Endothelial cell (in vitro differentiated cells): Measurements from ENCODE around the gene CELF1. TPM values are rescaled to one million over a fixed set of nuclear protein-coding genes. Genes with fewer than 3 reads are reported as not detected.

Source experiments
- DNase-seq: peaks from one replicate; pipeline ENCODE4 v3.0.0; 2021; ENCODE audit warnings: low spot score
- H3K27ac Mint-ChIP-seq: one replicate; pipeline ENCODE4 v1.8.0; 2021; ENCODE audit warnings: mixed read lengths, inconsistent platforms; ENCODE audit not compliant: unreplicated experiment
- H3K27me3 Mint-ChIP-seq: one replicate; pipeline ENCODE4 v1.8.0; 2021; ENCODE audit warnings: mild to moderate bottlenecking, moderate library complexity, mixed read lengths, inconsistent platforms; ENCODE audit not compliant: unreplicated experiment
- H3K36me3 Mint-ChIP-seq: one replicate; pipeline ENCODE4 v1.8.0; 2021; ENCODE audit warnings: mild to moderate bottlenecking, low read depth, mixed read lengths, inconsistent platforms; ENCODE audit not compliant: unreplicated experiment
- H3K4me1 Mint-ChIP-seq: one replicate; pipeline ENCODE4 v1.8.0; 2021; ENCODE audit warnings: mild to moderate bottlenecking, mixed read lengths, inconsistent platforms; ENCODE audit not compliant: unreplicated experiment
- H3K4me3 Mint-ChIP-seq: one replicate; pipeline ENCODE4 v1.8.0; 2021; ENCODE audit warnings: mild to moderate bottlenecking, mixed read lengths, inconsistent platforms; ENCODE audit not compliant: unreplicated experiment
- H3K9me3 Mint-ChIP-seq: one replicate; pipeline ENCODE4 v1.8.0; 2021; ENCODE audit warnings: mixed read lengths, inconsistent platforms; ENCODE audit not compliant: unreplicated experiment
- CTCF ChIP-seq: fragments of 200-600 bp; sonication (generic); IDR thresholded peaks from one replicate; pipeline ENCODE4 v1.5.0; 2021; ENCODE audit warnings: antibody characterized with exemption; ENCODE audit not compliant: unreplicated experiment
- total RNA-seq: library from RNA; stranded (reverse); fragmentation: NEBNext Ultra II Directional; extraction: Animal tissue kit (Norgen Biotek cat#: 25700); gene quantifications from one replicate; pipeline ENCODE4 v1.2.1, GENCODE V29; 2021; ENCODE audit not compliant: unreplicated experiment

The CELF1 gene
- total RNA-seq, 1 donor from 2014 or later, result 162 TPM

GRCh38 chr11:47577460-47578041 lies 24.6 kb upstream of the CELF1 start:
- peaks cover 48% of the 10 kb centered on the region for H3K36me3 Mint-ChIP-seq
- H3K27ac Mint-ChIP-seq, result peak overlapping the region; percentile 99
- H3K9me3 Mint-ChIP-seq, result no peaks in the 10 kb centered on the region
- no peak for TF ChIP-seq CTCF
- no peak for DNase-seq
- peaks cover 25% of the 10 kb centered on the region for H3K27me3 Mint-ChIP-seq
- H3K4me3 Mint-ChIP-seq, result peak overlapping the region; percentile 100
- peaks cover 58% of the 10 kb centered on the region for H3K4me1 Mint-ChIP-seq

- TF ChIP-seq CTCF, result no peak
- Mint-ChIP-seq H3K27ac (peak overlapping the region; percentile 53), H3K9me3 (no peaks in the 10 kb centered on the region), H3K27me3 (peaks cover 7% of the 10 kb centered on the region), H3K36me3 (peaks cover 27% of the 10 kb centered on the region), H3K4me3 (no peak overlapping the region), H3K4me1 (peaks cover 44% of the 10 kb centered on the region)
- DNase-seq, result no peak
Observed at GRCh38 chr11:47573321-47573720, 20.4 kb upstream of the CELF1 start.

GRCh38 chr11:47572715-47573255 lies 19.9 kb upstream of the CELF1 start:
- peak overlapping the region; percentile 92 for H3K27ac Mint-ChIP-seq
- TF ChIP-seq CTCF, result no peak
- peaks cover 6% of the 10 kb centered on the region for H3K27me3 Mint-ChIP-seq
- no peak overlapping the region for H3K4me3 Mint-ChIP-seq
- peaks cover 39% of the 10 kb centered on the region for H3K4me1 Mint-ChIP-seq
- H3K9me3 Mint-ChIP-seq, result no peaks in the 10 kb centered on the region
- DNase-seq, result no peak
- peaks cover 22% of the 10 kb centered on the region for H3K36me3 Mint-ChIP-seq

GRCh38 chr11:47571895-47572294 lies 19.0 kb upstream of the CELF1 start:
- peaks cover 18% of the 10 kb centered on the region for H3K36me3 Mint-ChIP-seq

More at GRCh38 chr11:47571895-47572294, 19.0 kb upstream of the CELF1 start:
- Mint-ChIP-seq H3K27ac (peak overlapping the region; percentile 92), H3K27me3 (no peaks in the 10 kb centered on the region), H3K4me1 (peaks cover 31% of the 10 kb centered on the region), H3K4me3 (no peak overlapping the region), H3K9me3 (no peaks in the 10 kb centered on the region)
- DNase-seq, result no peak
- no peak for TF ChIP-seq CTCF
